GM21576 (cell line): Measurements from ENCODE around the gene EXD1.
"Not testable (repeated sequence)": the region's sequence is repeated elsewhere in the genome, so short reads cannot be mapped to it uniquely, and the experiment has no call there.

ENCODE experiments used
- ATAC-seq: cut with Tn5 transposase; IDR thresholded peaks from one replicate; pipeline ENCODE4 v1.9.1; 2021; ENCODE audit warnings: mild to moderate bottlenecking, moderate library complexity; ENCODE audit not compliant: unreplicated experiment

EXD1 gene

GRCh38 chr15:41151451-41152005 is 79.0 kb downstream of the EXD1 start:
- ATAC-seq: no peak

- ATAC-seq: no peak
Measured at GRCh38 chr15:41150279-41150678, 80.3 kb downstream of the EXD1 start.

GRCh38 chr15:41148065-41148464 is 82.5 kb downstream of the EXD1 start:
- ATAC-seq: no peak

GRCh38 chr15:41139619-41140018 is 90.9 kb downstream of the EXD1 start:
- no peak for ATAC-seq

GRCh38 chr15:41139112-41139511 is 91.4 kb downstream of the EXD1 start:
- ATAC-seq: not testable (repeated sequence)

- ATAC-seq: not testable (repeated sequence)
Measured at GRCh38 chr15:41135580-41135979, 95.0 kb downstream of the EXD1 start.

- no peak for ATAC-seq
Measured at GRCh38 chr15:41133454-41133853, 97.1 kb downstream of the EXD1 start.
